HG02981 (cell line): Measurements from ENCODE around the gene DEAF1.
"Not testable (repeated sequence)": the region's sequence is repeated elsewhere in the genome, so short reads cannot be mapped to it uniquely, and the experiment has no call there.

Experiments
- ATAC-seq: cut with Tn5 transposase; IDR thresholded peaks from one replicate; pipeline ENCODE4 v1.9.1; 2021; ENCODE audit warnings: mild to moderate bottlenecking, moderate library complexity; ENCODE audit not compliant: unreplicated experiment

The DEAF1 gene

DNA sequence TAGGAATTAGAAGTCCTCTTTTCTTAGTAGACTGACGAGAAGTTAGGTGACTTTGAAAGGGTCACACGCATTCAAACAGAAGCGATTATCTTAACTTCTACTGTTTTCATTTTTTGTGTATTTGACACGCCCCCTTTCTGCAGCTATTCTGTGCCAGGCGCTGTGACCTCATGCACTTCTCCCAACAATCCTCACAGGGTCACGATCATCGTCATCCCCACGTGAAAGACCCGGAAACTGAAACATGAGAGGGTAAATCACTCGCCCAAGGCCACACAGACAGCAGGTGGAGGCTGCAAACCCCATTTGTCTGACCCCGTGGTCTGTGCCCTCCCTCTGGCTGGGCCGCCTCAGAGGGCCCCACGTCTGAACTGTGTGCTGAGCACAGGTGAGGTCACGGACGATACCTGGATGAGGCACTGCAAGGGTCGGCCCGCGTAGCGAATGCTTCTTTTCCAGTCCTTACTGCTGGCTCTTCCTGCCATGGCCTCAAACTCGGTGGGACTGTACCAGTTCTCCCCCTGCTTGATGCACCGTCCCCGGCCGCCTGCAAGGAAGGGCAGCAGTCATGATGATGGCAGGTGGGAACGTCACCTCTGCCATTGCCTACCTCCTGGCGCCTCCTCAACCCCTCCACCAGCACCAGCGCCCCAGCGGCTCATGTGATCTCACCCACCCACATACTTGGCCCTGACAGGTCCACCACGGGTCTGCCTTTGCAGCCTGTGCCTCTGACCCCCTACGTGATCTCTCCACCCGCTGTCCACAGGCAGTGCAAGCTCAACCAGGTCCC, 8.4 kb downstream of the DEAF1 start:
- no peak for ATAC-seq

DNA sequence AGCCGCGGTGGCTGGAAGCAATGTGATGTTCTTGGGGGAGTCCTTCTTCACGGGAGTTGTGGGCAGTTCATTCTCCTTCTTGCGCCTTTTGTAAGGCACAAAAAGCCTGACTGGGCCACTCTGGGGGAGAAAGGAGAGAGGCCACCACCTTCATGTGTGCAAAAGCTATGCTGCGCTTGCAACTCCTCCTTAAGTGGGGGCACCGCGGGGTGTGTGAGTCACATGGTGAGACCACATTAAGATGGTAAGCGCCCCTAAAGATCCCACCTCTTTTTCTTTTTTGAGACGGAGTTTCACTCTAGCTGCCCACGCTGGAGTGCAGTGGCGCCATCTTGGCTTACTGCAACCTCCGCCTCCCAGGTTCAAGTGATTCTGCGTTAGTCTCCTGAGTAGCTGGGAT, 14.1 kb downstream of the DEAF1 start:
- no peak for ATAC-seq

DNA sequence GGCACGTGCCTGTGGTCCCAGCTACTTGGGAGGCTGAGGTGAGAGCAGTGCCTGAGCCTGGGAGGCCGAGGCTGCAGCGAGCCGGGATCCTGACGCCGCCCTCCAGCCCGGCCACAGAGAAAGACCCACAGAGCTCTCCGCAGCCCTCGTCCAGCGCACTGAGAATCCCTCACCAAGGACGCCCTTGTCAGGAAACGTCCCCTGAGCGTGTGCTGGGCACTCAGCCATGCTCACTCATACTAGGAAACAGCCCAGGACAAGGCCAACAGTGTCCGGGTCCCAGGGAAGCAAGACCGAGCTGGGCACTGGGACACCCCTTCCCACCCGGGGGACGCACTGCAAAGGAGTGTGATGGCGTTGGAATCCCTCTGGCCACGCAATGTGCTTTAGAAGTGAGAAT, 14.5 kb downstream of the DEAF1 start:
- ATAC-seq, result no peak

DNA sequence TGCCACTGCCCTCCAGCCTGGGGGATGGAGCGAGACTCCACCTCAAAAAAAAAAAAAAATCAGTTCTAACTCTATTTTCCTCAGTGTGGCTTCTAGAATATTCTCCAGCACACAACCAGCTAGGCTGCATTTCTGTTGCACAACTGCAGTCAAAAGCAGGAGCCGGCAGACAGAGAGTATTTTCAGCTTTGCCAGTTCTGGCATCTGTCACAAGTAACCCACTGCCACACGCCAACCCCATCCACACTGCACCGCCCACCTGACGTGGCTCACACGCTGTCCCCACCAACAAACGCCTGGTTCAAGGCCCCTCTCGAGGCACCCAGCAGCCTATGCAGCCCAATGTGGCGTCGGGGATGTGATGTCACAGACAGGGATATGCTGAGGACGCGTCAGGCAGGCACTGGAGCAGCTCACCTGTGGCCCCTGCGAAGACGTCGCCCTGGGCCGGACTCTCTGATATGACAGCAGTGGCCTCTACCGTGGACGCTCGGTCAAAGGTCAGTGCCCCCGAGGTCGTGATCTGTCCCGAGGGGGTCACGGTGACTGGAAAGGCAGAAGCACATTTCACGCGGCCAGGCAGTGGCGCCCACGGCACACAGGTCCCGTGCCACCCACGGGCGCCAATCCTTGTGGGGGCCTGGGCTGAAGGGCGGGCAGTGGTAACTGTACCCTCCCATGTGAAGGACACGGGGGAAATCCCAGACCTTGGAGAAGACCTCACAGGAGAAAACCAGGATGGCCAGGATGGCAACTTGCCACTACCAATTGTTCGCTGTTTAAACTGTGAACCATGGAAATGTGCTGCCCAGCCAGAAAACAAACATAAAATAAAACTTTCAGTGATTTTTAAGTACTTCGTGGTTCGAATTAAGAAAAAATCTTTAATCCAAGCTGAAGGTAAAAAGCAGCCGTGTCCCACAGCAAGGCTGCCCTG, 15.5 kb downstream of the DEAF1 start:
- ATAC-seq, result no peak

DNA sequence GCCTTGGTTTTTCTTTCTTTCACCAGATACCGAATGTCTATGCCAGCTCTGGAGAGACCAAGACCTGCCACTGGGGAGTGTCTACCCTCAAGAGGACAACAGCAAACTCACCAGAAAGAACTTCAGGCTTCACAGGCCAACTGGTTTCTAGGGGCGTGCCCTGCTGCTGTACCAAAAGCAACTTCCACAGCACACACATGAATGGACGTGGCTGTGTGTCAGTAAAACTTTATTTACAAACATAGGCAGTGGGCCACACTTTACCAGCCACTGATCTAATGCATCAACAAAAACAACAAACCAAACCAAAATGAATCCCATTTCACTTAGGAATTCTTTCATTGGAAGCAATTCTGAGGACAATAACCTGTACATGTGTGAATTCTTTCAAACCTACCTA, 16.7 kb downstream of the DEAF1 start:
- ATAC-seq, result no peak

DNA sequence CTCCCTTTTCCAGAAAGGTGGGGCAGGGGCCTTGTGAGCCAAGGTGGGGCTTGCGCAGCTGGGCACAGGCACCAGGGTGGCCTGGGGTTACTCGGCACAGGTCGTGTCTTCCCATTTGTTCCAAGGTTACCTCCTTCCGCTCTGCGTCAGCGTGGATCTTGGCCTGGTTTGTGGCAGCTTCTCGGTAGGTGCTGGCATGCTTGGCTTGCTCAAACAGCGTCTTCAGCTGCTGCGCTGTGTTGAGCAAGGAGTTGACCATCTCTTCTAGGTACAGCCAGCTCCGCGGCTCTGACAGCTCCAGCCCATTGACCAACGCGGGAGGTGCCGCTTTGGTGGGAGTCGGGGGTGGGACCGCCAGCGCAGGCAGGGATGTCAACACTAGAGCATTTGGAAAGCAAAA, 20.6 kb downstream of the DEAF1 start:
- no peak for ATAC-seq

DNA sequence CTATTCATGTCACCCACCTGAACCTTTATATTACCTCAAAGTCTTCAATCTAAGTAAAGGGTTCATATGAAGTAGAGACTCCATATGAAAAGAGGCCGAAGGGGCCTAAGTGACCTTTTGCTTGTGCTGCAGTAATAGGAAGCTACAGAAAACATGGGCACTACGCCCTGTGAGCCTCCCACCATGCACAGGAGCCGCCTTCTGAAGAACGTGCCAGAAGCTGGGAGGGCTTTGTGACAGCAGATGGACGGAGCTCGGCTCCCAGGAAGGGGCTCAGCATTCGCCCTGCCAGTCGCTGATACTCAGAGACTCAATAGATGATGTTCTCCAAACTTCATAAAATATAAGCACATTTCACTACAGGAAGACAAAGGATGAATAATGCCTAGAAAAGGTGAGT, 21.2 kb downstream of the DEAF1 start:
- ATAC-seq, result no peak

DNA sequence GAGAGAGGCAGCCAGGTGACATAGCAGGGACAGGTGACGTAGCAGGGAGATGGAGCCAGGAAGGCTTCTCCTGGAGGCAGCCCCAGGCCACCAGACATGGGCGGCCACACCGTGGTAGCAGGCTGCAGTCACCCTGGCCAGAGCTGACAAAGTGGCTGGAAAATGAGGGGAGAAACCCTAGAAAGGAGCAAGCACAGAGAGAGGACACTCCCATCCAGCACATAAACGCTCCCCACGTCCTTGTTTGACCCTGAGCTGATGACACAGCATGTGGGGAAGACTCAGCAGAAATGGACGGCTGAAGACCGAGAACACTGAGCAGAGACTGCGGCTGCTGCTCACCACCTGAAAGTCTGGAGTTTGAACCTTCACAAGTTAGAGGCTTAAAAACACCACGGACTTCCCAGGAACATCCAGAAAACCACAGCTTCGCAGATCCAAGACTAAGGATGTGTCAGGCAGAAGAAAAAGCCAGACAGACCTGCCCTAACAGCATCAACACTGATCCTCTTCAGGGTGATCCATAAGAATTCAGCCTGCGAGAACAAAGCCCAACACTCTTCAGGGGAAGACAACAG, 29.2 kb downstream of the DEAF1 start:
- ATAC-seq, result no peak

DNA sequence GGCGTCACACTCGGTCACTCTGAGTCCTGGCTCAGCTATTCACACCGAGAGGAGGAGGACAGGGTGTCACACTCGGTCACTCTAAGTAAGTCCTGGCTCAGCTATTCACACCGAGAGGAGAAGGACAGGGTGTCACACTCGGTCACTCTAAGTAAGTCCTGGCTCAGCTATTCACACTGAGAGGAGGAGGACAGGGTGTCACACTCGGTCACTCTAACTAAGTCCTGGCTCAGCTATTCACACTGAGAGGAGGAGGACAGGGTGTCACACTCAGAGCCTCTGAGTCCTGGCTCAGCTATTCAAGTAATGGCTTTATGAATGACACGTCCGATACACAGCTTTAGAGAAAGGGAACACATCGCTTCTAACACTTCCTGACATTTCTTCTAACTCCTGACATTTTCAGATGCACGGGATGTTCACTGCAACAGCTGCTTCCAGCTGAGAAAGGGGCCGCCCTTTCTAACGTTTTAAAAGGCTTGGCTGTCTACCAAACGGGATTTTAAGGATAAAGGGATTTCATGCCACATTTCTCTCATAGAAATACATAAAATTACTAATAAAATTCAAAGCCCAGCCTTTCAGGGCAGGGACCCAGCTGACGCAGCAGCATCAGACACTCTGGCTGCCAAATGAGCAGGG, 29.8 kb downstream of the DEAF1 start:
- ATAC-seq, result no peak

DNA sequence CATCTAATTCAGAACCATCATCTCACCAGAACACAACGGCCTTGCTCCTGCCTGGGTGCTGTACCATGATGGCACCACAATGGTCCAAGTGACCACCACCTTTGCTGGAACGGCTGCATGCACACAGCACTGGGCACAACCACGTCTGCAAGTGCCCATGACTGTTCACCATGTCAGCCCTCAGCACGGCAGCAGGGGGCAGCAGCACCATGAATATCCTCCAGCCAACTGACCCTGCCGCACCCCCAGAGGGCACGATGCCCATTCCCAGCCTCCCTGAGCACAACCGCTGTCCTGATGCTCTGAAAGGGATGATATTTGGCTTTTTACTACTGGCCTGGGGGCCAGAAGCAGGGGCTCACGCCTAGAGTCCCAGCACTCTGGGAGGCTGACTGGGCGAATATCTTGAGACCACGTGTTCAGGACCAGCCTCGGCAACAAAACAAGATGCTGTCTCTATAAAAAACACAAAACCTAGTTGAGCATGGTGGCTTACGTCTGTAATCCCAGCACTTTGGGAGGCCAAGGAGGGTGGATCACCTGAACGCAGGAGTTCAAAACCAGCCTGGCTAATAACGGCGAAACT, 32.2 kb downstream of the DEAF1 start:
- no peak for ATAC-seq

DNA sequence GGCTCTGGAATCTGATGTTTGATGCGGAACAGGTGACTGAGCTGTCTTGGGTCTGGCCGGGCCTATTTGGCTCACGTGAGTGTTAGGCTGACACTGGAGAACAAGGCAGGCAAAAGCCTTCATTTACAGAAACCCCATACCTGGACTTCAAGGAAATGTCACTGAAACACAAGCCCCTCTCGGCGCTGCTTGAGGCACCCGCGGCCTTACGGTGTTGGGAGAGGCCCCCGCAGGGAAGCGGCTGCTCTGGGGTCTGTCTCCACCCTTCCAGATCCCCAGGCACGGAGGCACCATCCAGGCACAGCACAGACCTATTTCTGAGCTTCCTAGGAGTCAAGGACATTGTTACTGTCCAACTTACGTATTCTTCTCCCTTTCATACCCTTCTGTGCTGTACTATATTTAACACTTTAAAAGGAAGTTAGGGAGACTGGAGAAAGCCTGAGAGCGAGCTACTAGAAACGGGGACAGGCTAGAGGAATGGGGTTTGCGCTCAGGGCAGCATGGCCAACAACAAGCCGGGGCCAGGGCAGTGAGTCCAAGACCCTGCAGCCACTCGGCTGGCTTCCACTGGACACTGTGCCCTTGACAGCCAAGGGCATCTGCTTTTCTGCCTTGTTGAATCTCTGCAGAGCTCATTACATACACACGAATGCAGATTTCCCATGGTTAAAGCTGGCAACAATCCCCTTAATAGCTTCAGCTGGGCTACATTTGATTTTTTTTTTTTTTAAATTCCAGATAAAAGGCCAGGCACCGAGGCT, 34.2 kb downstream of the DEAF1 start:
- no peak for ATAC-seq

DNA sequence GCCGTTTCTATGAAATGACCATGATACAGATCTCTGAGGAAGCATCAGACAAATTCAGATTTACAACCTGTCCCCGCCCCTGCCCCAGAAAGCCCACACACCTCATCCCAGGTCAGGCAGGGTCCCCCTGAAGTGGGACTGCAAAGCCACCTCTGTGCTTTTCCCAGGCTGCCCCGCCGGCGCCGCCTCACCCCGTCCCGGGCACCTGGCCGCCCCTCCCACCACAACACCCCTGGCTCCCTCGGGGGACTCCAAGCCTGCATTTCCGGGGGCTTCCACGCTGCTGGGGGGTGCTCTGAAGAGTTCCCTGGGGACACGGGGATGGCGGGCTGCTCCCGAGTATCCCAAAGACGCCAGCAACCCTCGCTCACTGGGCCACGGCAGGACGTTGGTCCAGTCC, 34.7 kb downstream of the DEAF1 start:
- no peak for ATAC-seq

DNA sequence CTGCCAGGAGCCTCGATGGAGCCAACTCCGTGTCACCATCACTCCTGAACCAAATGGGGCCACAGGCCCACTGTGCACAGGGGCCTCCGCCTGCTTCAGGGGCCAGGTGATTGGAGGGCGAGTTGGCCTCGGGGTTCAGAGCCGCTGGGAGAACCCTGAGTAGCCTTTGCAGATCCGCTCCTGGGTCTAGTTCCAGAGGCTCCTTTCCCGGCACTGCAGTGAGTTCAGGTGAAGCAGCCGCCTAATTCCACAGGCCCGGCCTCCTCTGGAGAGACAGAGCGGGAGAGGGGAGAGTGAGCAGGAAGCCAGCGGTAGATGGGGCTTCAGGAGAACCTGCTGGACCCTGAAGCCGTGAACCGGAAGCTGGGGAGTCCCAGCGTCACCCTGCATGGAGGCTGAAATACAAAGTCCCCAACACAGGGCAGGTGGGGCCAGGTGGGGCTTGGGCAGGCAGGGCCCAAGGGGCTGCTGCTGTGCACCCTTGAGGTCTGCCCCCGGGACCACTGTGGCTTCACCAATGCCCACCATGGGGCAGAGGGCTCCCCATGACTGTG, 35.4 kb downstream of the DEAF1 start:
- no peak for ATAC-seq

DNA sequence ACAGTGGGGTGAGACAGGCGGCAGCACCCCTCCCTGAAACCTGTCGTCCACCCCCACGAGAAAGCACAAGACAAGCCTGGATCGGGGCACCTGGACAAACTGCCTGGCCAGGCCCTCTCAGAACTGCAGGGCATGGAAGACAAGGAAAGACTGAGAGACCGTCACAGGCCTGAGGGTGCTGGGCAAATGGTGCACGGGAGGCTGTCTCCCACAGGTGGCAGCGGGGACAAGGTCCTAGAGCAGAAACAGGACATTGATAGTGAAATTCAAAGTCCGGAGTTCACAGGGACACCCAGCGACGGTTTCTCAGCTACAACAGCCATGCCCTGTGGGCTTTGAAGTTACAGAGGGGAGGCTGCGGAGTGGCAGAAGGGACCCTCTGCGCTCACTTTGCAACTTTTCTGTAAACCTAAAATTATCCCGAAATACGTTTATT, 37.3 kb downstream of the DEAF1 start:
- no peak for ATAC-seq

DNA sequence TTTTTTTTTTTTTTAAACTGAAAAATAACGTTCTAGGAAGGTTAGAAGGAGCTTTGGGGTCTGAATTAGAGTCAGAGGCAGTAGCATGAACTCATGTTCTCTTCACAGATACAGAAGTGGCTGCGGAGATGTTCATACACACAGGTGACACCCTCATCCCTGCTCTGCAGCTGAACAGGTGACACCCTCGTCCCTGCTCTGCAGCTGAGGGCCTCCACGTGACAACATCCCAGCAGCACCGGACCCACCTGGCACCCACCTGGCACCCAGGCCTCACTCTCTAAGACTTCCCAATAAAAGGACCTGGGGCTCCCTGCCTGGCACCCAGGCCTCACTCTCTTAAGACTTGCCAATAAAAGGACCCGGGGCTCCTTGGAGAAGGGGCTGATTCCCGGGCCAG, 38.2 kb downstream of the DEAF1 start:
- ATAC-seq, result no peak

DNA sequence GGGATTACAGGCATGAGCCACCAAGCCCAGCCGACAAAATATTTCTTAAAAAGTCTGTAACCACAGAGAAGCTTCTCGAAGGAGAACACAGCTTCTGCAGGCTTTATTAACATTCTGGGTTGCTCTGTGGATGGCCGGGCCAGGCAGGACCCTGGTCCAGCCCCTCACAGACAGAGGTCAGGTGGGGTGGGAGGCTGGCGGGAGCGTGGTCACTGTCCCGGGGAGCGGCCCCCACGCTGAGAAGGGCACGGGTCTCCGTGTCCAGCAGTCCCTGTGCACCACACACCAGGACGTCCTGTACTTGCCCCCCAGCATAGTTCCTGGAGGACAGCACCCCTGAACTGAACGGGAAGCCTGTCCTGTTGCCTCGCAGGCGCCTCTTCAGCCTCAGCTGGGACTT, 38.6 kb downstream of the DEAF1 start:
- no peak for ATAC-seq

DNA sequence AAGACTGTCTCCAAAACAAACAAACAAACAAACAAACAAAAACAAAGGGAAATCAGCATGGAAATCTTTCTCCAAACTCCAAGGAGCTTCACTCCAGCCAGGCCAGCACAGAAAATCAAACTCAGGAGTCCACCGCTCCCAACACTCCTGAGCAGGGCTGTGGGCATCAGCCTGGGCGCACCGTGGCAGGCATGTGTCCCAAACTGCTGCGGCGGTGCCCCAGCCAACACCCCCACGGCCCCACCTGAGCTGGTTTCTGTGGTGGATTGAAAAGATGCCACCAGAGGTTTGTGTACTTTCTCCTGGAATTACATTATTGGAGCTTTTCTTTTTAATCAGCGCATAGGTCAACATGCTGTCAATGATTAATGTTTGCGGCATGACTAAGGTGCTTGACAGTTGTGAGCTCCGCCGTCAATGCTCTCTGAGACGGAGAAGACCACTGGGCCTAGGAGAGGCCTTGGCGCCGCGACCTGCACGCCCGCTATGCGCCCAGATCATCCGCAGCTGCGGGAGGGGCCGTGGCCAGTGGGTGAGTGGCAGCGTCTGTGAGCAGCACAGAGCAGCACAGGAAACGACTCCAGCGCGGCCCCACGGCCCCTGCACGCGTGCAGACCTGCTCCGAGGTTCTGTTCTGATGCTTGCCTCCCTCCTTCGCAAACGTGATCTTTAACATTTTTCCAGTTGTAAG, 39.8 kb downstream of the DEAF1 start:
- no peak for ATAC-seq

DNA sequence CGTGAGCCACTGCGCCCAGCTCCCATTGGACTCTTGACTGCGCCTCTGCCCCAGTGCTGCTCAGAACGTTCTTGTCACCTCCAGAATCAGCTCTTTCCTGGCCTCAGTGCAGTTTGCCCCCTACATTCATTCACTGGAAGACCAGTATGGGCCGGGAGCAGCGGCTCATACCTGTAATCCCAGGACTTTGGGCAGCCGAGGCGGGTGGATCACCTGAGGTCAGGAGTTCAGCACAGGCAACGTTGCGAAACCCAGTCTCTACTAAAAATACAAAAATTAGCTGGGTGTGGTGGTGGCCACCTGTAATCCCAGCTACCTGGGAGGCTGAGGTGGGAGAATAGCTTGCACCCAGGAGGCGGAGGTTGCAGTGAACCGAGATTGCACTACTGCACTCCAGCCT, 40.6 kb downstream of the DEAF1 start:
- ATAC-seq, result not testable (repeated sequence)

DNA sequence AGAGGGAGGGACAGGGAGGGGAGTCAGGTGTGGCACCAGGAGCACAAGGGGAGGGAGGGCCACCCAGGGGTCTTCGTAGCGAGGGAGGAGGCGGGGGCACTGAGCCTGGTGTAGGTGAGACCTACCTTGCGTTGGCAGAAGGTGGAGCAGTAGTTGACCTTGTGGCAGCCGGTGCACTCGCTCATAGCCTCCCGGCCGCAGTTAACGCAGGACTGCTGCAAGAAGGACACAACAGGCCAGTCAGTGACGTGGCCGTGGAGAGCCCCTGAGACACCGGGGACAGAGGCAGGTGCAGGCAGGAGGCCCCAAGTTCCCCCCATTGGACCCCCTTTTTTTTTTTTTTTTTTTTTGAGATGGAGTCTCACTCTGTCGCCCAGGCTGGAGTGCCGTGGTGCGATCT, 41.2 kb downstream of the DEAF1 start:
- no peak for ATAC-seq
